ENCODE data around the gene TCFL5.

DNA sequence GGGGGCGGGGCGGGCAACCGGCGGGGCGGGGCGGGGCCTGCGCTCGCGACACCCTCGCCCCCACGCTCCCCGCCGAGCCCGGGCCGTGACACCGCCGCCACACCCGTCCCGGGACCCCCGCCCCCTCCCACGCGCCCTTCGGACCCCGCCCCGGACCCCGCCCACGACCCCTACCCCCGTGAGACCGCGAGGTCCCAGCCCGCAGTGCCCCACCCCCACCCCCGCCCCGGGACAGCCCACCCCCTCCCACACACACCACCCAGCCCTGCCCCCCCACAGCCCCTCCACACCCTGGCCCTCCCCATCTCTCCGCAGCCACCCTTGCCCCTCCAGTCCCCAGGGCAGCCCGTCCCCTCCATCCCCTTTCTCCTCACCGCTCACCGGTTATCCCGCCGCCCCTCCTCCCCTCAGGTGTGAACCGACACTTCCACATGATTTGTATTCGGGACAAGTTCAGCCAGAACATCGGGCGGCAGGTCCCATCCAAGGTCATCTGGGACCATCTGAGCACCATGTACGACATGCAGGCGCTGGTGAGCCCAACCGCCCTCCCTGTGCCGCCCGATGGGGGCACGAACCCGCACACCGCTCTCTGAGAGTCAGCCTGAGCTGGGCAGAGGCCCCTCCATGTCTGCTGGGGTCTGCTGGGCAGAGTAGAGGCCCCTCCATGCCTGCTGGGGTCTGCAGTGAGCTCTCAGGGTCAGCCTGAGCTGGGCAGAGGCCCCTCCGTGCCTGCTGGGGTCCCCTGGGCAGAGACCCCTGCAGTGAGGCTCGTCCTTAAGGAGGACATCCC lies 64.7 kb downstream of the TCFL5 start:
- TF ChIP-seq EZH2 (IDR thresholded peaks at IDR 0.05) (no peak), POLR2AphosphoS5 (IDR thresholded peaks at IDR 0.05; ENCODE audit: borderline replicate concordance, low read depth, low read length) (no peak)
